C4-2B (cell line): ENCODE measurements around the gene SLC25A18.

Experiments
- CTCF ChIP-seq: fragments of 450-650 bp; conservative IDR thresholded peaks from 2 replicates; pipeline ENCODE4 v1.5.1; 2017; ENCODE audit warnings: mild to moderate bottlenecking
- ZFX ChIP-seq: fragments of 450-650 bp; IDR thresholded peaks from 2 replicates; pipeline ENCODE4 v1.6.1; 2017

GRCh38 chr22:17513612-17514011 is 49.7 kb upstream of the SLC25A18 start:
- no peak for TF ChIP-seq CTCF
- no peak for TF ChIP-seq ZFX
